ENCODE measurements around the gene WDR70.
"Not testable (repeated sequence)": the region's sequence is repeated elsewhere in the genome, so short reads cannot be mapped to it uniquely, and the experiment has no call there.

Gene WDR70

DNA sequence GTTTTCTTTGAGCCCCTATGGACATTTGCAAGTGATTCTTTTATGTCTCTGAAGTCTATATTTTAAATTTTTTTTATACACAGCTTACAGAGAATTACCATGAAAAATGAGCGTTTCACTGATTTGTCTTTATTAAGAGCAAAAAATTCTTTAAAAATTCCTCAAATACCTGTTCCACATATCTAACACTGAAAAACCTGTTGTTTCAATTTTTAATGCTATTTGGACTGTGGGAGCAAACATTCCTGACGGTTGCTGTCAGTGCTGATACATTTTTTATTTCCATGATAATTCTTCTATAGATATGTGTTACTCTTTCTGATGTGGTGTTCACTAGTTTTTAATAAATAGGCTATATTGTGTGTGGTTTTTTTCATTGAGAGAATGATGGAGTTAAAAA lies 261.0 kb downstream of the WDR70 start:
- DNase-seq (ENCODE audit: low read depth), result no peak

GRCh38 chr5:37641933-37642332 lies 262.8 kb downstream of the WDR70 start:
- DNase-seq (ENCODE audit: low read depth), result no peak

- no peak for DNase-seq (ENCODE audit: low read depth)
Measured at GRCh38 chr5:37645707-37646106, 266.6 kb downstream of the WDR70 start.

- DNase-seq (ENCODE audit: low read depth), result not testable (repeated sequence)
Measured at GRCh38 chr5:37654566-37654965, 275.4 kb downstream of the WDR70 start.

DNA sequence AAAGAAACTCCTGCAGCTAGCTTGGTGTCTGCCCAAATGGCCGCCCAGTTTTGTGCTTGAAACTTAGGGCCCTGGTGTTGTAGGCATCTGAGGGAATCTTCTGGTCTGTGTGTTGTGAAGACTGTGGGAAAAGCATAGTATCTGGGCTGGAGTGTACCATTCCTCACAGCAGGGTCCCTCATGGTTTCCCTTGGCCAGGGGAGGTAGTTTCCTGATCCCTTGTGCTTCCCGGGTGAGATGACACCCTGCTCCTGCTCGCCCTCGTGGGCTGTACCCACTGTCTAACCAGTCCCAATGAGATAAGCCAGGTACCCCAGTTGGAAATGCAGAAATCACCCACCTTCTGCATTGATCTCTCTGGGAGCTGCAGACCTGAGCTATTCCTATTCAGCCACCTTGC lies 277.9 kb downstream of the WDR70 start:
- DNase-seq (ENCODE audit: low read depth), result no peak

GRCh38 chr5:37658440-37658839 lies 279.3 kb downstream of the WDR70 start:
- no peak for DNase-seq (ENCODE audit: low read depth)

DNA sequence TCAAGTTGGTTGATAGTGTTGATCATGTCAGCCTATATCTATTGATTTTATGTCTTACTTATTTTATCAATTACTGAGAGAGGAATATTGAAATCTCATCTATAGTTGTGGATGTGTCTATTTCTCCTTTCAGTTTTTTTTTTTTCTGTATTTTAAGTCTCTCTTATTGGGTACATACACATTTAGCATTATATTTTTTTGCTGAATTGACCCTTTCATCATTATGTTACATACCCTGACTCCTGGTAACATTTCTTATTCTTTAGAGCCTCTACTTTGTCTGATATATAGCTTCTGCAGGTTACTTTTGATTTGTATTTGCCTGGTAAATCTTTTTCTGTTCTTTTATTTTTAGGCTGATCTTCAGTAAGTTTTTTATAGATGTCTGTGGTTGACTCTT lies 281.2 kb downstream of the WDR70 start:
- no peak for DNase-seq (ENCODE audit: low read depth)

DNA sequence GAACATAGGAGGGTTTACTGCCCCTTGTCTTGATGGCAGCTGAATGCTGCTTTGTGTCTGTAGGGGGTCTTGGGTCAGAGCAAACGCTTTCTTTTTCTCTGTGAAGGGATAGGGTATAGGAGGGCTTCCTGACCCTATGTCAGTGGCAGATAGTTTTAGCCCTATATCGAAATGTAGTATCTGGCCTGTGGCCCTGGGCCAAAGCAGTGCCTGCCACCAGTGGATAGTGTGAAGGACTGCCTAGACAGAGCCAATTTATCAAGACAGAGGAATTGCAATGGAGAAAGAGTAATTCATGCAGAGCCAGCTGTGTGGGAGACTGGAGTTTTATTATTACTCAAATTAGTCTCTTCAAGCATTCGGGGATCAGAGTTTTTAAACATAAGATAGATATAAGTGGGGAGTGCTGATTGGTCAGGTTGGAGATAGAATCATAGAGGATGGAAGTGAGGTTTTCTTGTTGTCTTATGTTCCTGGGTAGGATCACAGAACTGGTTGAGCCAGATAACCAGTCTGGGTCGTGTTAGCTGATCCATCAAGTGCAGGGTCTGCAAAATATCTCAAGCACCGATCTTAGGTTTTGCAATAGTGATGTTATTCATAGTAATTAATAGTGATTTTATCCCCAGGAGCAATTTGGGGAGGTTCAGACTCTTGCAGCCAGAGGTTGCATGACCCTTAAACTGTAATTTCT lies 282.3 kb downstream of the WDR70 start:
- DNase-seq (ENCODE audit: low read depth), result no peak

- DNase-seq (ENCODE audit: low read depth), result no peak
Measured at GRCh38 chr5:37661951-37662350, 282.8 kb downstream of the WDR70 start.

DNA sequence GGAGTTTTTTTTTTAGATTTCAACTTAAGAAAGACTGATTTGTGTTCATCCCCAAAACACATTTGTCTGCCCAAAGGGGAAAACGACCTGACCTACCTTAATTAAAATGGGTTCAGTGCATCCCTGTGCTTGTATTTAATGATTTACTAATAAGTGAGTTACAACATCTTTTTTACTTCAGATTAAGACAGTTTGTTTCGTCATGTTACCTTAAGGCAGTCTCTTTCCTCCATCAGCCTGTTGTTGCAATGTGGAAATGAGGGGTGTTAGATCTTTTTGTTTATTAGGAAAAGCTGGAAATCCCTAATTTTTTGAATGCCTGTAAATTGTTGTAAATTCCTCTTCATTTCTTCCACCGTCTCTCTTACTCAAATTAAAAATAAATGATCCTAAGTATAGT lies 283.2 kb downstream of the WDR70 start:
- DNase-seq (ENCODE audit: low read depth), result no peak

DNA sequence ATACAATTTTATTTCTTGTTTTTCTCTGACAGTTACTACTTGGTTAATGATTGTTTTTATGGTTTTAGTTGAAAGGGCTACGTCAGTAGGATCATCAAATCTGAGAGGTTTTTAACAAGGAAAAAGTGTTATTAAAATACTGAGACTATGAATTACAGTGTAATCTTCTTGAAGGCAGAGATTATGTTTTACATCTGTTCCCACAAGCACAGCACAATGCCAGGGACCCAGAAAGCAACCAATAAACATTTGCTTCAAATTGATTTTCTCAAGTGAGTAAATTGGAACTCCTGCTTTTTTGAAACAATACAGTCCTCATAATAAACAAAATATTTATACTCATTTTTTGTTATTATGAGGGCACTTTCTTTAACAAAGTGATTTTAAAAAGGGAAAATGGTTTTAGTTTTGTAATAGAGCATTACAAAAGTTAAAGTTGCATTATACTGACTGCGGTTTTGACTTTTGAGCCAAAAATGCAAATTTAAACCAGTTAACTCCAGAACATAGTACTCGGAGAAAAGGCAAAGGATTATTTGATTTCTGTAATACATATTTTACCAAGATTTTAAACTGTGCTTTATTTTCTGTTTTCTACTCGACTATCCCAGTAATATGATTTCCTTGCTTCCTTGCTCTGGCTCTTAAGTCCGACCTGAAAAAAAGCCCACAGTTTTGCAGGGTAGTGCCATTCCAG lies 283.8 kb downstream of the WDR70 start:
- DNase-seq (ENCODE audit: low read depth), result no peak

GRCh38 chr5:37663538-37663937 lies 284.4 kb downstream of the WDR70 start:
- DNase-seq (ENCODE audit: low read depth), result no peak

DNA sequence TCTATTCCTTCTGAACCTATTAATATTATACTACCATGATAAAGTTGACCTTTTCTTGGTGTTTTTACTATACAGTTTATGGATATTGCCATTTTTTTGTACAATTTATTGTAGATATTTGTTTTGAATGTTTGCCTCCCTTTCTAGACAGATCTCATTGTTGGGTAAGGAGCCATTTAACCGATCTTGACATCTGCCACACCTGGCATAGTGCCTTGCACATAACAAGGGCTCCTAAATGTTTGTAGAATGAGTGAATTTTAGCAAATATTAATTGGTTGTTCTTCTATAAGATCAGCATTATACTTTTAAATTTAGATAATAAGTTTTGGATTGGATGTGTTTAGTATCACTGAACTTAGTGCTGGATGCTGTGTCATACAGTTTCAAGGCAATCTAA lies 285.4 kb downstream of the WDR70 start:
- DNase-seq (ENCODE audit: low read depth), result no peak

DNA sequence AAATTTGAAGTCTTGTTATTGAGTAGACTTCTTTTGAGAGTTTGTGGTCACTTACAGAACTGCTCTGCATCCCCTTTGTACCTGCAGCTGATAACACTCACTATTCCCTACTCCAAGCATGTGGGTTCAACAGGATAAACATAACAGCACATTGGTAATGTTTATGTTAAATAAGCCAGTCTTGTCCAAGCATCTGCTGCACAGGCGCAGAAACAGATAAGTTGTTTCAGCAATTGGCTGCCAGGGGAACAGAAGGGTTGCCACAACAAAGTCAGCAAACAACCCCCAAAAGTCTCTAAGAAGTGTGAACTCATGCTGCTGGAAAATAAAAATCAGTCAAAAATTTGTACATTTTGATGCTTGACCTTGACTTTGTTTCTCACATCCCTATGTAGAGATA lies 286.2 kb downstream of the WDR70 start:
- DNase-seq (ENCODE audit: low read depth), result no peak

- no peak for DNase-seq (ENCODE audit: low read depth)
Measured at GRCh38 chr5:37665889-37666288, 286.8 kb downstream of the WDR70 start.

GRCh38 chr5:37667430-37667829 lies 288.3 kb downstream of the WDR70 start:
- no peak for DNase-seq (ENCODE audit: low read depth)

GRCh38 chr5:37667846-37668245 lies 288.7 kb downstream of the WDR70 start:
- DNase-seq (ENCODE audit: low read depth), result no peak

DNA sequence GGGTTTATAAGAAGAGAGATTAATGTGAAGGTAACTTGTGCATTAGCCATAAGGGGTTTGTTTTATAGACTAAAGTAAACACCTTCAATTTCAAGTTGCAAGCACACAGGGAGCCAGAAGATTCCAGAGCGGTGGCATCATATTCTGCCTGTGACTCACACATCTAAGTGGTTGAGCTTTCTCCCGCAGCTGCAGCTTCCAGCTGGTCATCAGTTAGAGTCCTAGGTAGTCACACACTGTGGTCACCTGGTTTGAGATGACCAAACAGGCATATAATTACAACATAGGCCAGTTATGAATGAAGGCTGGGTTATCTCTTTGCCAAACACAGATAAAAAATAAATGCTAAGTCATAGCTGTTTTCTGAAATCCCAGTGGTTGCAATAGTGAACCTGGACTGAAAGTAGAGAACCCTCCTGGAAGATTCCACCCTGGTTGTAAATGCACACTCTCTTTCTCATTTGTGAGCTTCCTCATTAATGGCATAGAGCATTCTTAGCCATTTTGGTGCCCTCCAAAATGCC lies 289.5 kb downstream of the WDR70 start:
- DNase-seq (ENCODE audit: low read depth), result no peak

DNA sequence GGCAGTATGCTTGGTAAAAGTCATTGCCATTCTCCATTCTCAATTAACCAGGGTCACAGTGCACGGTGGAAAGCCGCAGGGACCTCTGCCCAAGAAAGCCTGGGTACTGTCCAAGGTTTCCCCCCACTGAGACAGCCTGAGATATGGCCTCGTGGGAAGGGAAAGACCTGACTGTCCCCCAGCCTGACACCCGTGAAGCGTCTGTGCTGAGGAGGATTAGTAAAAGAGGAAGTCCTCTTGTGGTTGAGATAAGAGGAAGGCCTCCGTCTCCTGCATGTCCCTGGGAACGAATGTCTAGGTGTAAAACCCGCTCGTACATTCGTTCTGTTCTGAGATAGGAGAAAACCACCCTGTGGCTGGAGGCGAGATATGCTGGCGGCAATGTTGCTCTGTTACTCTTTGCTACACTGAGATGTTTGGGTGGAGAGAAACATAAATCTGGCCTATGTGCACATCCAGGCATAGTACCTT lies 293.0 kb downstream of the WDR70 start:
- DNase-seq (ENCODE audit: low read depth), result not testable (repeated sequence)

DNA sequence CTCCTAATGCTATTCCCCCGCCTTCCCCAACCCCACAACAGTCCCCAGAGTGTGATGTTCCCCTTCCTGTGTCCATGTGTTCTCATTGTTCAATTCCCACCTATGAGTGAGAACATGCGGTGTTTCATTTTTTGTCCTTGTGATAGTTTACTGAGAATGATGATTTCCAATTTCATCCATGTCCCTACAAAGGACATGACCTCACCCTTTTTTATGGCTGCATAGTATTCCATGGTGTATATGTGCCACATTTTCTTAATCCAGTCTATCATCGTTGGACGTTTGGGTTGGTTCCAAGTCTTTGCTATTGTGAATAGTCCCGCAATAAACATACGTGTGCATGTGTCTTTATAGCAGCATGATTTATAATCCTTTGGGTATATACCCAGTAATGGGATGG lies 295.2 kb downstream of the WDR70 start:
- not testable (repeated sequence) for DNase-seq (ENCODE audit: low read depth)

DNA sequence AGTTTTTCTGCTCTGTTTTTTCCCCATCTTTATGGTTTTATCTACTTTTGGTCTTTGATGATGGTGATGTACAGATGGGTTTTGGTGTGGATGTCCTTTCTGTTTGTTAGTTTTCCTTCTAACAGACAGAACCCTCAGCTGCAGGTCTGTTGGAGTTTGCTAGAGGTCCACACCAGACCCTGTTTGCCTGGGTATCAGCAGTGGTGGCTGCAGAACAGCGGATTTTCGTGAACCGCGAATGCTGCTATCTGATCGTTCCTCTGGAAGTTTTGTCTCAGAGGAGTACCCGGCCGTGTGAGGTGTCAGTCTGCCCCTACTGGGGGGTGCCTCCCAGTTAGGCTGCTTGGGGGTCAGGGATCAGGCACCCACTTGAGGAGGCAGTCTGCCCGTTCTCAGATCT lies 300.2 kb downstream of the WDR70 start:
- DNase-seq (ENCODE audit: low read depth), result not testable (repeated sequence)

- not testable (repeated sequence) for DNase-seq (ENCODE audit: low read depth)
Measured at GRCh38 chr5:37679903-37680302, 300.8 kb downstream of the WDR70 start.

DNA sequence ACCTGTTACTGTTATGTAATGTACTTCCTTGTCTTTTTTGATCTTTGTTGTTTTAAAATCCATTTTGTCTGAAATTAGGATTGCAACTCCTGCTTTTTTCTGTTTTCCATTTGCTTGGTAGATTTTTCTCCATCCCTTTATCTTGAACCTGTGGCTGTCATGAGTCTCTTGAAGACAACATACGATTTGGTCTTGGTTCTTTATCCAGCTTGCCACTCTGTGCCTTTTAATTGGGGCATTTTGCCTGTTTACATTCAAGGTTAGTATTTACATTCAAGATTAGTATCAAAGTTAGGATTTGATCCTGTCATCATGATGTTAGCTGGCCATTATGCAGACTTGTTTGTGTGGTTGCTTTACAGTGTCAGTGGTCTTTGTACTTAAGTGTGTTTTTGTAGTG lies 304.0 kb downstream of the WDR70 start:
- no peak for DNase-seq (ENCODE audit: low read depth)

DNA sequence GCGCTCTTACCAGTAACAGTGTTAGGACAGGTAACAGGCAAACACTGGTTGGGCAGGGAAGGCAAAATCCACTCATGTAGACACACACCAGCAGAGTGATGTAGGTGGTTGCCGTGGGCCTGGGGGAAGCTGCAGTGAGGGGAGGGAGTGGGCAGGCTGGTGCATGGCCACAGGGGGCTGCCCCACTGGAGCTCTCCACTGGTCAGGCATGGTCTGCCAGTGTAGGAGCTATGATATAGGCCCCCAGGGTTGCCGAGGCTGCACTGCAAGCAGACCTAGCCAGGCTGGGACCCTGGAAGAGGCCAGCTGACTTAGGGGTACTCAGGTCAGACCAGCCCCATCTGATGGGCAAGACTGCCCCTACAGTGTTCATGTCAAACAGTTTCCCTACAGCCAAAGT lies 306.1 kb downstream of the WDR70 start:
- no peak for DNase-seq (ENCODE audit: low read depth)

Data from stimulated activated CD8-positive, alpha-beta memory T cell treated with anti-CD3 and anti-CD28 coated beads, Interleukin-12 subunit alpha, Interleukin-12 subunit beta, amount 100 ng/mL, for 1 hour (primary cell).